CD4-positive, alpha-beta T cell treated with Interferon alpha-2 for 1 hour (primary cell): ENCODE data around the gene ARRDC3.

ENCODE experiments used
- DNase-seq, 2 donors: peaks; one replicate each; pipeline ENCODE4 v3.0.0-alpha.2; 2020 to 2022

Gene ARRDC3

GRCh38 chr5:91383956-91384300 lies 811 bp upstream of the ARRDC3 start:
- peak in 1 of 2 donors; percentile 28 for DNase-seq

- DNase-seq: peak; percentile 25 to 55
Measured at GRCh38 chr5:91382530-91383026, 539 bp downstream of the ARRDC3 start.

- peak; percentile 86 to 89 for DNase-seq
Measured at GRCh38 chr5:91381774-91382359, 1.2 kb downstream of the ARRDC3 start.

GRCh38 chr5:91381239-91381773 lies 1.8 kb downstream of the ARRDC3 start:
- DNase-seq: no peak

GRCh38 chr5:91380491-91381238 lies 2.5 kb downstream of the ARRDC3 start:
- DNase-seq: peak; percentile 97

- peak; percentile 95 to 97 for DNase-seq
Measured at GRCh38 chr5:91379914-91380490, 3.1 kb downstream of the ARRDC3 start.

GRCh38 chr5:91379246-91379913 lies 3.7 kb downstream of the ARRDC3 start:
- no peak for DNase-seq

GRCh38 chr5:91378752-91379211 lies 4.3 kb downstream of the ARRDC3 start:
- DNase-seq: no peak

GRCh38 chr5:91374893-91375520 lies 8.1 kb downstream of the ARRDC3 start:
- DNase-seq: no peak

GRCh38 chr5:91373600-91373999 lies 9.5 kb downstream of the ARRDC3 start:
- DNase-seq: no peak

GRCh38 chr5:91373006-91373405 lies 10.1 kb downstream of the ARRDC3 start:
- no peak for DNase-seq

GRCh38 chr5:91369480-91369879 lies 13.6 kb downstream of the ARRDC3 start:
- DNase-seq: no peak

GRCh38 chr5:91367908-91368648 lies 15.0 kb downstream of the ARRDC3 start:
- no peak for DNase-seq

GRCh38 chr5:91367344-91367743 lies 15.8 kb downstream of the ARRDC3 start:
- DNase-seq: no peak

GRCh38 chr5:91366551-91366950 lies 16.6 kb downstream of the ARRDC3 start:
- no peak for DNase-seq

- no peak for DNase-seq
Measured at GRCh38 chr5:91365498-91365897, 17.6 kb downstream of the ARRDC3 start.

- DNase-seq: no peak
Measured at GRCh38 chr5:91362935-91363334, 20.2 kb downstream of the ARRDC3 start.

GRCh38 chr5:91361790-91362189 lies 21.3 kb downstream of the ARRDC3 start:
- no peak for DNase-seq

- DNase-seq: no peak
Measured at GRCh38 chr5:91361055-91361701, 21.9 kb downstream of the ARRDC3 start.

- no peak for DNase-seq
Measured at GRCh38 chr5:91359962-91360609, 23.0 kb downstream of the ARRDC3 start.

GRCh38 chr5:91357806-91358205 lies 25.3 kb downstream of the ARRDC3 start:
- no peak for DNase-seq
